ENCODE measurements around the gene CYP27C1. TPM values are rescaled to one million over a fixed set of nuclear protein-coding genes. Genes with fewer than 3 reads are reported as not detected.

CYP27C1 gene
- polyA plus RNA-seq, 3 donors = 5.8 to 7.1 (median 6.3) TPM

- DNase-seq (ENCODE audit: low read depth in 3 of 3, low spot score in 2 of 3) = no peak
Observed at GRCh38 chr2:127157651-127158485, 62.2 kb downstream of the CYP27C1 start.

GRCh38 chr2:127157114-127157513, 63.0 kb downstream of the CYP27C1 start:
- DNase-seq (ENCODE audit: low read depth in 3 of 3, low spot score in 2 of 3) = no peak

GRCh38 chr2:127155947-127156346, 64.2 kb downstream of the CYP27C1 start:
- DNase-seq (ENCODE audit: low read depth in 3 of 3, low spot score in 2 of 3) = peak in 1 of 3 donors; percentile 69

DNA sequence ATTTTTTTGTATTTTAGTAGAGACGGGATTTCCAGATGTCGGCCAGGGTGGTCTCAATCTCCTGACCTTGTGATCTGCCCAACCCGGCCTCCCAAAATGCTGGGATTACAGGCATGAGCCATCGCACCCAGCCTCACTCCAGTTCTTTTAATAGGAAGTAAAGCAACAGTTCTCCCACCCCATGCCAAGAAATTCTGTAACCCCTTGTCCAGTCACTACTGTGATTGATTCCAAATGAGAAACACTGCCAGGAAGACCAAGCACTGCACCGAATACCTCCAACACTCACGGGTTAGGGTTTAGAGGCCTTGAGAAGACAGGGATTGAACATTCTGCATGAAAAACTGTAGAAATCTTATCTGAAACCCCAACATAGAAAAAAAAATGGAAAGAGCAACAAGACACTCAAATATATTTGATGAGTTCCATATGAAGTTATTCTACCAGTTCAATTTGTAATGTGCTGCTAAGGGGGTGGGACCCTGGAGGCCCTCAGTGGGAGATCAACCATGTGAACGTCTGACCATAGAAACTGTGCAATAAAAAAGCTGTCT, 65.0 kb downstream of the CYP27C1 start:
- DNase-seq (ENCODE audit: low read depth in 3 of 3, low spot score in 2 of 3) = no peak

DNA sequence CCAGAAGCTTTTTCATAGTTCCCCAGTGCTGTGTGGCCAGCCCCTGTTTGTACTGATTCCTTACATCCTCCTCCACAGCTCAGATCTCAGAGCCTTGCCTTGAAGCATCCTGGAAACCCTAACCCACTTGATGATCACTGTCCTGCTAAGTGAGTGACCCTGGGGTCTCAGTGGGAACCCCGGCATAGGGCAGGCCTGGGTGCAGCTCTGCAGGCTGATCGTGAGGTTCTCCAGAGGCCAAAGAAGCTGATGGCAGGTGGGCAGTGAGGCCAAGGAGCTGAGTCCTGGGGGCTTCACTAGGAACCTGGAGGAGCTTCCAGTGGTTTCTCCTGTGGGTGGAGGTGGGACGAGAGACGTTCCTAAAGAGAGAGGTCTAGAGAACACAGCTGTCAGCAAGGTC, 65.7 kb downstream of the CYP27C1 start:
- no peak for DNase-seq (ENCODE audit: low read depth in 3 of 3, low spot score in 2 of 3)

- no peak for DNase-seq (ENCODE audit: low read depth in 3 of 3, low spot score in 2 of 3)
Observed at GRCh38 chr2:127153691-127154158, 66.4 kb downstream of the CYP27C1 start.

DNA sequence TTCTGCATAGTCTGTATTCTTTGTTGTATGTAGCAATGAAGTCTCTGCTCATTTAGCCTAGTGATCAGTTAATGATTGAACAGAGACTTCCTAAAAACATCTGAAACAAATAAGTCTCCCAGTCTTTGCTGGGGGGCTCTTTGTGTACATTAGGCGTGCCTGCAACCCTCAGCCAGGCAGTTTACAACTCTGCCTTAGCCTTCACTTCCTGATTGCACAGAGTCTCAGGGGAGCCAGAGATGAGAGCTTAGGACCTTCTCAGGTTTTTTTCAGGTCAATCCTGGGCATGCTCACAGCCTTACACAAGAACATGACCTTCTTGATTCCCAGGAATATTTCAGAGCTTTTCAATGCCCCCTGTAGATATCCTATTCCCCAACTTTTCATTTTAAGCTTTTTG, 69.1 kb downstream of the CYP27C1 start:
- no peak for DNase-seq (ENCODE audit: low read depth in 3 of 3, low spot score in 2 of 3)

DNA sequence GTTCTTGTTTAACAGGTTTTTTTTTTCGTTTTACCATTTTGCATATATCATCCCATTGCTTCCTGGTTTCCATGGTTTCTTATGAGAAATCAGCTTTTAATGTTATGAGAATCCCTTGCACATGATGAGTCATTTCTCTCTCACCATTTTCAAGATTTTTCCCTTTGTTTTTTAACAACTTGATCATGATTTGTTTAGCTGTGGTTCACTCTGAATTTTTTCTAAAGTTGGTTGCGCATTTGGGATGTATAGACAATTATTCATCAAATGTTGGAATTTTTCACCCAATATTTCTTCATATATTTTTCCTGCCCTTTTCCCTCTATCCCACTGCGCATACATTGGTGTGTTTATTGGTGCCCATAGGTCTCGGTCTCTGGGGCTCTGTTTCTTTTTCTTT, 70.7 kb downstream of the CYP27C1 start:
- DNase-seq (ENCODE audit: low read depth in 3 of 3, low spot score in 2 of 3) = no peak

- DNase-seq (ENCODE audit: low read depth in 3 of 3, low spot score in 2 of 3) = no peak
Observed at GRCh38 chr2:127146820-127147502, 73.1 kb downstream of the CYP27C1 start.

DNA sequence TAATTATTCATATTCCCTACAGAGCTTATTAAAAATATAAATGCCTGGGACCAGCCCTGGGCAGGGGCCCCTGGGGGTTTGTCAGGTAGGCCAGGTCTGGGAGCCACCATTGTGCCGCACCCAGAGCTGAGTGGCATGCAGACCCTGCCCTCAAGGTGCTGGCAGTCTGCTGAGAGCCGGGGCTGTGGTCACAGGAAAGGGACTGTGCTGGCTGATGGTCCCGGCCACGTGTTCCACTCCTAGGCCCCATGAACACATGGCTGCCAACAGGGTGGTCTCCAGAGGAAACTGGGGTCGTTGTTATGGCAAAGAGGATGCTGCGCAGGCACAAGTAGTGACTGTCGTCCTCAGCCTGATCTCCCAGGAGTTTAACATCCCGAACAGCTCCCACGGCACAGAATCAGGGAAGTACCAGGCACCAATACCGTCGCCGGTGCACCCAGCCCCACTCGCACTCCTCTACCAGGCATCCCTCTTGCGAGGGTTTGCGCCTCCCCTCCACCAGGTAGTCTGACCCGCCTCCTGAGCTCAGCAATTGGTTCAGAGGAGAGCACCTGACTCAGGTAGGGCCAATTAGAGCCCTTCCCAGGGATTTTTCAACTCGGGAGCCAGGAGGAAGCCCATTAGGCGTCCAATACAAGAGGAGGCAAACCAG, 73.9 kb downstream of the CYP27C1 start:
- DNase-seq (ENCODE audit: low read depth in 3 of 3, low spot score in 2 of 3) = no peak

GRCh38 chr2:127145280-127145895, 74.7 kb downstream of the CYP27C1 start:
- no peak for DNase-seq (ENCODE audit: low read depth in 3 of 3, low spot score in 2 of 3)

- DNase-seq (ENCODE audit: low read depth in 3 of 3, low spot score in 2 of 3) = no peak
Observed at GRCh38 chr2:127143841-127144782, 76.0 kb downstream of the CYP27C1 start.

GRCh38 chr2:127142663-127143630, 77.2 kb downstream of the CYP27C1 start:
- DNase-seq (ENCODE audit: low read depth in 3 of 3, low spot score in 2 of 3) = no peak

DNA sequence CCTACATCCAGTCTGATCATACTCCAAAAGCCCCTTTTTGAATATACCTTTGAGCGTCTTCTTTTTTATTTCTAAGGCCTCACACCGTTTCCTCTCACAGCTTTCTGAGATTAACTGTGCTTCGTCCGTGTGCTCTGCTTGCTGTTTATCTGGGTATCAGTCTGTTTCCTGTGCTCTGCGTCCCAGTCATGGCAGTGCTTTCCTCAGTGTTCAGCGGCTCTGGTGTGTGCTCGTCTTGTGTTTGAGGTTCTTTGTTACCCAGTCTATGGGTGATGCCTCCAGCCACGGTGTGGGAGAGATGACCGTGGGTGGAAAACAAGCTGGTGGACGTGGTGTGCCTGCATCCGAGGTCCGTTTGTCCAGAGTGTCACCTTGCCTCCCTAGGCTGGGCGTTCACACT, 79.6 kb downstream of the CYP27C1 start:
- no peak for DNase-seq (ENCODE audit: low read depth in 3 of 3, low spot score in 2 of 3)

GRCh38 chr2:127139766-127140165, 80.3 kb downstream of the CYP27C1 start:
- no peak for DNase-seq (ENCODE audit: low read depth in 3 of 3, low spot score in 2 of 3)

- DNase-seq (ENCODE audit: low read depth in 3 of 3, low spot score in 2 of 3) = no peak
Observed at GRCh38 chr2:127138281-127138680, 81.8 kb downstream of the CYP27C1 start.

DNA sequence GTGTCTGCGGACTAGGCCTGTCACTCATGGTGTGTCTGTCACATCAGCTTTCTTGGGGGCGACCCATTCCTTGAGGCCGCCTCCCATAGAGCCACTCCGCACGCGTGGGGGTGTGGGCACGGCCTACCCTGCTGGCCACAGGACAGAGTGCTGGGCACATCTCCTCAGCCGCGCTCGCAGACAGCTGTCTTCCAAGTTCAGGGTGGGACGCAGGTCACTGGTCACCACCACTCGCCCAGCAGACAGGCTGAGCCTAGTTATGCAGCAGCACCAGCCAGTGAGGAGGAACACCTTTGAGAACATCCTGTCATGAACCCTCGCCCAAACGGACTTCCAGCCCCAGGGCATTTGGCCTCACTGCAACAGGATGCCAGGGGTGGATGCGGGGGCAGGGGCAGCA, 82.4 kb downstream of the CYP27C1 start:
- no peak for DNase-seq (ENCODE audit: low read depth in 3 of 3, low spot score in 2 of 3)

GRCh38 chr2:127137225-127137624, 82.9 kb downstream of the CYP27C1 start:
- DNase-seq (ENCODE audit: low read depth in 3 of 3, low spot score in 2 of 3) = no peak
